KMS-11 (cell line): ENCODE results near the gene METAP2.

ENCODE experiments used
- H2AFZ ChIP-seq: fragments of 200-600 bp; sonication (generic); 2 replicates; pipeline ENCODE4 v1.6.1; 2016; ENCODE audit warnings: antibody characterized with exemption, mixed run types, low read depth
- H3K27ac ChIP-seq: fragments of 200-600 bp; sonication (generic); 2 replicates; pipeline ENCODE4 v1.6.1; 2016; ENCODE audit warnings: mild to moderate bottlenecking, mixed run types
- H3K27me3 ChIP-seq: fragments of 200-600 bp; sonication (generic); 2 replicates; pipeline ENCODE4 v1.6.1; 2017; ENCODE audit warnings: mild to moderate bottlenecking, low read depth, mixed run types, moderate library complexity; ENCODE audit not compliant: insufficient read depth
- H3K36me3 ChIP-seq: fragments of 200-600 bp; sonication (generic); 2 replicates; pipeline ENCODE4 v1.6.1; 2017; ENCODE audit warnings: mild to moderate bottlenecking, mixed run types; ENCODE audit not compliant: insufficient read depth
- H3K4me1 ChIP-seq: fragments of 200-600 bp; sonication (generic); 2 replicates; pipeline ENCODE4 v1.6.1; 2016; ENCODE audit warnings: mild to moderate bottlenecking, low read depth, mixed run types; ENCODE audit not compliant: poor library complexity, severe bottlenecking
- H3K4me2 ChIP-seq: fragments of 200-600 bp; sonication (generic); 2 replicates; pipeline ENCODE4 v1.7.0; 2016; ENCODE audit warnings: mild to moderate bottlenecking, mixed run types
- H3K4me3 ChIP-seq: fragments of 200-600 bp; sonication (generic); IDR thresholded peaks from 2 replicates; pipeline ENCODE4 v1.6.1; 2017; ENCODE audit warnings: low read depth, low read length, mixed read lengths; ENCODE audit not compliant: insufficient read depth
- H3K79me2 ChIP-seq: fragments of 200-600 bp; sonication (generic); 2 replicates; pipeline ENCODE4 v1.6.1; 2016; ENCODE audit warnings: low read depth, mixed run types; ENCODE audit not compliant: insufficient read depth
- H3K9ac ChIP-seq: fragments of 200-600 bp; sonication (generic); 2 replicates; pipeline ENCODE4 v1.6.1; 2016; ENCODE audit warnings: mild to moderate bottlenecking, mixed run types
- H4K20me1 ChIP-seq: fragments of 200-600 bp; sonication (generic); 2 replicates; pipeline ENCODE4 v1.6.1; 2016; ENCODE audit warnings: mild to moderate bottlenecking, mixed run types; ENCODE audit not compliant: insufficient read depth
- TF ChIP-seq, protein P1 (sequence below): fragments of 200-600 bp; sonication (generic); conservative IDR thresholded peaks from 2 replicates; pipeline ENCODE4 v1.6.1; 2017; ENCODE audit warnings: low read depth, mild to moderate bottlenecking, antibody characterized with exemption, low read length, moderate library complexity, mixed read lengths

METAP2 gene

DNA sequence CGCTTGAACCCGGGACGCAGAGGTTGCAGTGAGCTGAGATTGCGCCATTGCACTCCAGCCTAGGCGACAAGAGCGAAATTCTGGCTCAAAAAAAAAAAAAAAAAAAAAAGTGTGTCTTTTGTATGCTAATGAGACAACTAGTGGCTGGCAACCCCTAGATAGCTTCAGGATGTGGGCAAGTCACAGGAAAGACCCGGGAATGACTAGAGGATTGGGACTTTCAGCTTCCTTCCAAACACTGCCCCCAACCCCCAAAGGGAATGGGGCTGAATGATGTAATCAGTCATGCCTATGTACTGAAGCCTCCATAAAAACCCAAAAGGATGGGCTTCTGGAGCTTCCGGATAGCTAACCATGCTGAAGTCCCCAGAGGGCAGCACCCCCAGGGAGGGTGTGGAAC, 48.7 kb downstream of the METAP2 start:
- no peak overlapping the region for H3K4me2 ChIP-seq
- H3K27ac ChIP-seq: no peak overlapping the region
- no peaks in the 10 kb centered on the region for H3K79me2 ChIP-seq
- no peaks in the 10 kb centered on the region for H3K36me3 ChIP-seq
- no peaks in the 10 kb centered on the region for H3K27me3 ChIP-seq
- no peak overlapping the region for H2AFZ ChIP-seq
- H3K4me1 ChIP-seq: no peaks in the 10 kb centered on the region
- H4K20me1 ChIP-seq: no peaks in the 10 kb centered on the region
- no peak overlapping the region for H3K9ac ChIP-seq
- no peak overlapping the region for H3K4me3 ChIP-seq
- TF ChIP-seq, protein P1, sequence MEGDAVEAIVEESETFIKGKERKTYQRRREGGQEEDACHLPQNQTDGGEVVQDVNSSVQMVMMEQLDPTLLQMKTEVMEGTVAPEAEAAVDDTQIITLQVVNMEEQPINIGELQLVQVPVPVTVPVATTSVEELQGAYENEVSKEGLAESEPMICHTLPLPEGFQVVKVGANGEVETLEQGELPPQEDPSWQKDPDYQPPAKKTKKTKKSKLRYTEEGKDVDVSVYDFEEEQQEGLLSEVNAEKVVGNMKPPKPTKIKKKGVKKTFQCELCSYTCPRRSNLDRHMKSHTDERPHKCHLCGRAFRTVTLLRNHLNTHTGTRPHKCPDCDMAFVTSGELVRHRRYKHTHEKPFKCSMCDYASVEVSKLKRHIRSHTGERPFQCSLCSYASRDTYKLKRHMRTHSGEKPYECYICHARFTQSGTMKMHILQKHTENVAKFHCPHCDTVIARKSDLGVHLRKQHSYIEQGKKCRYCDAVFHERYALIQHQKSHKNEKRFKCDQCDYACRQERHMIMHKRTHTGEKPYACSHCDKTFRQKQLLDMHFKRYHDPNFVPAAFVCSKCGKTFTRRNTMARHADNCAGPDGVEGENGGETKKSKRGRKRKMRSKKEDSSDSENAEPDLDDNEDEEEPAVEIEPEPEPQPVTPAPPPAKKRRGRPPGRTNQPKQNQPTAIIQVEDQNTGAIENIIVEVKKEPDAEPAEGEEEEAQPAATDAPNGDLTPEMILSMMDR: no peak

DNA sequence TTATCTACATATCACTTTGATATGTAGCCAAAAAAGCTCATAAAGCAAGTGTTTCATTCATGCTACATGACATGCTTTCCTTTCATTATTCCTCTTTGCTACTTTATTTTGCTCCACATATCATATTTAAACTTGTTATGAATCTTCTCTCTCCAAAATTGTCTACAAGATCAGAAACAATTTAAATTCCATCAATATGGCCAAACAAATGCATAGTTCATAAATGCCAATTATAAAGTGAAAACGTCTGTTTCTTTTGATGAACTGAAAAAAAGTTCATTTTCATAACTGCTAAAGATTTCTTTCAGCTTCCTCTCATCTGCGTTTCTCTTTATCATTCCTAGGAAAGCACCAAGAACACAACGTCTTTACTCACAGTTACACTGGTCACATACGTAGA, 54.5 kb downstream of the METAP2 start:
- no peaks in the 10 kb centered on the region for H3K36me3 ChIP-seq
- TF ChIP-seq, protein P1: no peak
- no peak overlapping the region for H2AFZ ChIP-seq
- H3K4me2 ChIP-seq: no peak overlapping the region
- no peak overlapping the region for H3K27ac ChIP-seq
- no peaks in the 10 kb centered on the region for H4K20me1 ChIP-seq
- H3K9ac ChIP-seq: no peak overlapping the region
- no peak overlapping the region for H3K4me3 ChIP-seq
- no peaks in the 10 kb centered on the region for H3K4me1 ChIP-seq
- H3K79me2 ChIP-seq: no peaks in the 10 kb centered on the region
- H3K27me3 ChIP-seq: no peaks in the 10 kb centered on the region

DNA sequence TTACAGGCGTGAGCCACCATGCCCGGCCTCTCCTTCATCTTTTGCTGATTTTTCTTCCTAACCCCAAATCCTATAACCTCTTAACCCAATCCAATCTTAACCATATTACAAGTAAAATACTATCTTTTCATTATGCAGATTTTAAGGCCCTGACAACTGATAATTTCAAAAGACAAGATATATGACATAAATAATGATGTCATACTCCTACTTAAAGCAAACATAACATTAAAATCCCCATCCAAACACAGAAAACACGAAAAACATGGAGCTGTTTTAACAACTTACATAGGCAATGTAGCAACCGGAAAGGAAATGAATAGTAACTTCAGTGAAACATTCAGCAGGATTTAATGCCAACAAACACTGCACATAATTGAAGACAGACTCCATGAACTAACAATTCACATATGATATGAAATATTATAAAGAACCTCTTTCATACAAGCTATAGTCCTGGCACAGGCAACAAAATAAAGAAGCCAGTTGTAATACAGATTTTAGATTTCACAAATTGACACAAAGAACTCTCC, 55.8 kb downstream of the METAP2 start:
- Histone ChIP-seq H3K36me3 (no peaks in the 10 kb centered on the region), H3K4me3 (no peak overlapping the region), H3K4me2 (no peak overlapping the region), H3K4me1 (no peaks in the 10 kb centered on the region), H4K20me1 (no peaks in the 10 kb centered on the region), H3K27ac (no peak overlapping the region), H2AFZ (no peak overlapping the region), H3K27me3 (no peaks in the 10 kb centered on the region), H3K79me2 (no peaks in the 10 kb centered on the region), H3K9ac (no peak overlapping the region)
- TF ChIP-seq, protein P1: no peak

DNA sequence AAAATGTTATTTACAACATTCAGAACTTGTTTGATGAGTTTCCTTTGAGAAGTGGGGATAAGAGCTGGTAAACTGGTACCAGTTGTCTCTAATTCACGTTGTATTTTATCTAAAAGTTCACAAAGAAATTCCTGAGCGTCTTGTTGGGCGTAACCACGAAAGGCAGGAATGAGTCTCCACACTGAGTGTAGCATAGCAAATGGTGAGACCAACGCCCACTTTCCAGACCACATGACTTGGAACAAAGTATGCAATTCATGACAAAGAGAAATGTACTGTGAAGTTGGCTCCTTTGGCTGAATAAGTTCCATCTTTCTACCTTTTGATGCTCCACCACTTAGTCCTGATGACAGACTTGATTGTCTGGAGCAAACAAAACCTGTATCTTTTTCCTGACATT, 58.9 kb downstream of the METAP2 start:
- Histone ChIP-seq H2AFZ (no peak overlapping the region), H3K36me3 (no peaks in the 10 kb centered on the region), H3K4me3 (no peak overlapping the region), H3K4me1 (no peaks in the 10 kb centered on the region), H4K20me1 (no peaks in the 10 kb centered on the region), H3K27ac (no peak overlapping the region), H3K79me2 (no peaks in the 10 kb centered on the region), H3K4me2 (no peak overlapping the region), H3K27me3 (no peaks in the 10 kb centered on the region), H3K9ac (no peak overlapping the region)
- TF ChIP-seq, protein P1: no peak
